IPS-18c (cell line): ENCODE measurements around the gene ZMYND15.

ENCODE experiments used
- H3K4me3 ChIP-seq: 2 replicates; pipeline ENCODE4 v1.7.0; 2013; ENCODE audit warnings: low read depth, mild to moderate bottlenecking, low read length, moderate library complexity; ENCODE audit not compliant: insufficient read depth
- H3K9me3 ChIP-seq: one replicate; pipeline ENCODE4 v1.6.1; 2013; ENCODE audit warnings: mild to moderate bottlenecking, low read length, moderate library complexity; ENCODE audit not compliant: control insufficient read depth, insufficient read depth

ZMYND15 gene

GRCh38 chr17:4764595-4764994, 25.0 kb downstream of the ZMYND15 start:
- Histone ChIP-seq H3K9me3 (no peaks in the 10 kb centered on the region), H3K4me3 (no peak overlapping the region)

- no peaks in the 10 kb centered on the region for H3K9me3 ChIP-seq
- H3K4me3 ChIP-seq: no peak overlapping the region
Measured at GRCh38 chr17:4766201-4766600, 26.6 kb downstream of the ZMYND15 start.

- Histone ChIP-seq H3K4me3 (no peak overlapping the region), H3K9me3 (no peaks in the 10 kb centered on the region)
Measured at GRCh38 chr17:4766723-4767122, 27.1 kb downstream of the ZMYND15 start.

- H3K4me3 ChIP-seq: no peak overlapping the region
- H3K9me3 ChIP-seq: no peaks in the 10 kb centered on the region
Measured at GRCh38 chr17:4768298-4768697, 28.7 kb downstream of the ZMYND15 start.

- Histone ChIP-seq H3K4me3 (no peak overlapping the region), H3K9me3 (no peaks in the 10 kb centered on the region)
Measured at GRCh38 chr17:4769628-4770027, 30.0 kb downstream of the ZMYND15 start.

GRCh38 chr17:4771519-4772234, 32.0 kb downstream of the ZMYND15 start, which contains the start of gene TM4SF5:
Gene TM4SF5, plus strand, starts transcription at chr17:4771886. Its CDS starts 37 bp downstream, at chr17:4771923.
- Histone ChIP-seq H3K4me3 (no peak within 1 kb of the TSS), H3K9me3 (no peaks in the 10 kb centered on the region)

- H3K9me3 ChIP-seq: no peaks in the 10 kb centered on the region
- H3K4me3 ChIP-seq: no peak overlapping the region
Measured at GRCh38 chr17:4772235-4772613, 32.6 kb downstream of the ZMYND15 start.

- Histone ChIP-seq H3K4me3 (no peak overlapping the region), H3K9me3 (no peaks in the 10 kb centered on the region)
Measured at GRCh38 chr17:4777969-4778760, 38.5 kb downstream of the ZMYND15 start.

- Histone ChIP-seq H3K4me3 (no peak overlapping the region), H3K9me3 (no peaks in the 10 kb centered on the region)
Measured at GRCh38 chr17:4780325-4780955, 40.8 kb downstream of the ZMYND15 start.

- Histone ChIP-seq H3K4me3 (no peak overlapping the region), H3K9me3 (no peaks in the 10 kb centered on the region)
Measured at GRCh38 chr17:4782652-4783051, 43.0 kb downstream of the ZMYND15 start.

GRCh38 chr17:4785311-4786105, 45.9 kb downstream of the ZMYND15 start:
- H3K4me3 ChIP-seq: no peak overlapping the region
- H3K9me3 ChIP-seq: no peaks in the 10 kb centered on the region

- H3K9me3 ChIP-seq: no peaks in the 10 kb centered on the region
- no peak within 1 kb of the TSS for H3K4me3 ChIP-seq
Measured at GRCh38 chr17:4786106-4786511, 46.5 kb downstream of the ZMYND15 start, which contains the start of gene VMO1. Gene VMO1, minus strand, starts transcription at chr17:4786364. Its CDS starts 12 bp downstream, at chr17:4786352.

- no peak overlapping the region for H3K4me3 ChIP-seq
- H3K9me3 ChIP-seq: no peaks in the 10 kb centered on the region
Measured at GRCh38 chr17:4786516-4786915, 46.9 kb downstream of the ZMYND15 start.

GRCh38 chr17:4788159-4788806, 48.6 kb downstream of the ZMYND15 start:
- no peaks in the 10 kb centered on the region for H3K9me3 ChIP-seq
- peak overlapping the region; percentile 80; the same call in 1 of the 2 replicates for H3K4me3 ChIP-seq

- Histone ChIP-seq H3K9me3 (no peaks in the 10 kb centered on the region), H3K4me3 (peak within 1 kb of the TSS; percentile 80)
Measured at GRCh38 chr17:4788807-4789700, 49.4 kb downstream of the ZMYND15 start, which contains the start of gene GLTPD2. Gene GLTPD2, plus strand, starts transcription at chr17:4788964. Its CDS starts 48 bp downstream, at chr17:4789012.

GRCh38 chr17:4789701-4789950, 50.0 kb downstream of the ZMYND15 start:
- Histone ChIP-seq H3K9me3 (no peaks in the 10 kb centered on the region), H3K4me3 (peak overlapping the region; percentile 80)
